ENCODE measurements around the gene STK38. TPM values are rescaled to one million over a fixed set of nuclear protein-coding genes. Genes with fewer than 3 reads are reported as not detected.
A peak's percentile ranks its signal among the peaks of the same experiment; 100 is the strongest.

The STK38 gene
- total and polyA plus RNA-seq, 8 donors = 39.6 to 47.4 (median 42.2) TPM

DNA sequence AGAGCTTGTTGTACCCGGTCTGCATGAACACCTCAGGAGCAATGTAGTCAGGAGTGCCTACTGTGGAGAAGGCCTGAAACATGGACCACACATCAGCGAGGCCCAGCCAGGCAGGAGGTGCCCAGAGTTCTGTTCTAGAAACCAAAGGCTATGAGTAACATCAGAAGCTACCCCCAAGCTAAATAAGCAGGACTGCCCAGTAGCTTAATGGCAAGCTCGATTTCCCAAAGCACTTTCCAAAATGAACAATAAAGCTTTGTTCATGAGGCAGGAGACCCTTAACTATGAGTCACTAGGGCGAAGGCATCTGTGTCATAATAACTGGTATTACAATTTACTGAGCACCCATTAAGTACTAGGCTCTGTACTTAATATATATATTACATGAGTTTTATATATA lies 47.4 kb downstream of the STK38 start:
- ATAC-seq (no peak), DNase-seq (no peak)
- Histone ChIP-seq H3K36me3 (peaks cover 0 to 84% of the 10 kb centered on the region in 2 donors), H3K27me3 (no peaks in the 10 kb centered on the region), H3K4me1 (no peaks in the 10 kb centered on the region), H3K9me3 (no peaks in the 10 kb centered on the region), H3K27ac (no peak overlapping the region), H3K4me3 (no peak overlapping the region)
- TF ChIP-seq CTCF (IDR thresholded peaks at IDR 0.05) = no peak
- intact Hi-C loops (cut with DNase I) = no loop called here

- H3K4me3 ChIP-seq = no peak overlapping the region
- TF ChIP-seq CTCF (IDR thresholded peaks at IDR 0.05) = no peak
- intact Hi-C loops (cut with DNase I) = no loop called here
- DNase-seq = no peak
- peak overlapping the region in 1 of 2 donors; percentile 68 for H3K27ac ChIP-seq
- peaks cover 0 to 29% of the 10 kb centered on the region in 2 donors for H3K4me1 ChIP-seq
- H3K27me3 ChIP-seq = no peaks in the 10 kb centered on the region
- peaks cover 0 to 74% of the 10 kb centered on the region in 2 donors for H3K36me3 ChIP-seq
- no peaks in the 10 kb centered on the region for H3K9me3 ChIP-seq
- no peak for ATAC-seq
Observed at GRCh38 chr6:36495086-36495485, 52.2 kb downstream of the STK38 start.

GRCh38 chr6:36493859-36494258 lies 53.4 kb downstream of the STK38 start:
- intact Hi-C loops (cut with DNase I) = no loop called here
- Histone ChIP-seq H3K4me1 (peaks cover 0 to 29% of the 10 kb centered on the region in 2 donors), H3K27me3 (no peaks in the 10 kb centered on the region), H3K9me3 (no peaks in the 10 kb centered on the region), H3K27ac (peak overlapping the region in 1 of 2 donors; percentile 68), H3K4me3 (no peak overlapping the region), H3K36me3 (peaks cover 0 to 71% of the 10 kb centered on the region in 2 donors)
- TF ChIP-seq CTCF (IDR thresholded peaks at IDR 0.05) = no peak
- ATAC-seq (peak; percentile 51), DNase-seq (peak in 1 of 4 donors; percentile 11)

DNA sequence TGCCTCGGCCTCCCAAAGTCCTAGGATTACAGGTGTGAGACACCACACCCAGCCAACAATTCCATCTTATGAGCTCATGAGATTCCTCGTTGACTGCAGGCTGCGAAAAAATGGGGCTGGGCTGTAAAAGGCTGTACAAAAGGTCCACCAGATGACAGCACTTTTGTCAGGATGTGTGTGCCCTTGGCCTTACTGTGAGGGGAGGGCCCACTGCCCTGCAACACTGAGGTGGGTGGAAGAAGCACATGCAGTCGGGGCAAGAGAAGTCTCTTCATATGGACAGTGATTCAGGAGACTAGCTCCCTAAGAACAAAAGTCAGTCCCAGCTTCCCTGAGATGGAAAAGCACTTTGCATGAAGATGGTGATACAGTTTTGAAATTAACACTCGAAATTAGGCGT lies 54.0 kb downstream of the STK38 start:
- H3K9me3 ChIP-seq = no peaks in the 10 kb centered on the region
- H3K36me3 ChIP-seq = peaks cover 0 to 70% of the 10 kb centered on the region in 2 donors
- intact Hi-C loops (cut with DNase I) = no loop called here
- H3K4me3 ChIP-seq = no peak overlapping the region
- H3K4me1 ChIP-seq = peaks cover 0 to 29% of the 10 kb centered on the region in 2 donors
- peak overlapping the region in 1 of 2 donors; percentile 68 for H3K27ac ChIP-seq
- no peak for DNase-seq
- no peak for ATAC-seq
- TF ChIP-seq CTCF (IDR thresholded peaks at IDR 0.05) = no peak
- no peaks in the 10 kb centered on the region for H3K27me3 ChIP-seq

DNA sequence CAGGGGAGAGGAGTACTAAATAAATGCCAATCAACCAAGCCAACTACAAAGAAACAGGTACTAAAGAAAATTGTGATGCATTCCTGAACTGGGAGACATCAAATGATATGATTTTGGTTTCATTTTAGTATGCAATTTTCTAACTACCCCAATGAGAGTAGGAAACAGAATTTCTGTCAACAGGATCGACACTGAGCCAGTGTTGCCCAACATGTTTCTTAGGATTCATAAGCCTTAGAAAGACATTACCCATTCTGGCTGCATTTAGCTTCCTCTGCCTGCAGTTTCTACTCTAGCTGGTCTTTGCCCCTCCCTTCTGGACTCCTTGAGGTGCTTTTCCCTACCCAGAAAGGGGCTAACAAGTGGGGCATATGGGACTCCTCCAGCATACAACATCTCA lies 54.7 kb downstream of the STK38 start:
- intact Hi-C loops (cut with DNase I) = no loop called here
- Histone ChIP-seq H3K4me1 (peaks cover 0 to 29% of the 10 kb centered on the region in 2 donors), H3K27ac (peak overlapping the region in 1 of 2 donors; percentile 68), H3K4me3 (no peak overlapping the region), H3K27me3 (no peaks in the 10 kb centered on the region), H3K36me3 (peaks cover 0 to 68% of the 10 kb centered on the region in 2 donors), H3K9me3 (no peaks in the 10 kb centered on the region)
- no peak for TF ChIP-seq CTCF (IDR thresholded peaks at IDR 0.05)
- no peak for DNase-seq
- peak; percentile 36 for ATAC-seq
